GM21717 (cell line): Measurements from ENCODE around the gene UPP2.

Experiments
- ATAC-seq: cut with Tn5 transposase; IDR thresholded peaks from one replicate; pipeline ENCODE4 v1.9.1; 2021; ENCODE audit warnings: mild to moderate bottlenecking, moderate library complexity; ENCODE audit not compliant: unreplicated experiment

The UPP2 gene

DNA sequence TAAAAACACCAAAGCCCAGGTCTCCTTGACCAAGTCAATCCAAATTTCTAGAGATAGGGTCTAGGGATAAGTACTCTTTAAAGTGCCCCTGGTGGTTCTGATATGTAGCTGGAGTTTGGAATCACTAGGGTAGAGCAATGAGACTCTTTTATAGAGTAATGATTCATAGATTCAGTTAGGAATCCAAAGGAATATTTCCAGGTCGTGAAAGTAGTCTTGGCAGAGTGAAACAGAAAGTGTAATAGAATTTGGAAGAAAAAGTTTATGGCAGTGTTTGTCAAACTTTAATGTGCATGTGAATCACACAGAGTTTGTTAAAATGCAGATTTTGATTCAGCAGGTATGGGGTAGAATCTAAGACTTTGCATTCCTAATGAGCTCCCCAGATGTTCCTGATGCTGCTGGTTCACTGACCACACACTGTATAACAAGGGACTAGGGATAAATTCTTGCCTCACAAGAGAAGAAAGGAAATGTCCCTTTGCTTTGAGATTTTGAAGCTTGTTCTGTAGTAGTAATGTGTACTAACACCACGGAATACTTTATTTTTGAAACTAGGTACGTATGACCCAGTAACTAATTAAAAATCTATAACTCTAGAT is 1.8 kb downstream of the UPP2 start:
- ATAC-seq = no peak

- no peak for ATAC-seq
These were observed 3.2 kb downstream of the UPP2 start for GRCh38 chr2:158104903-158105302.

DNA sequence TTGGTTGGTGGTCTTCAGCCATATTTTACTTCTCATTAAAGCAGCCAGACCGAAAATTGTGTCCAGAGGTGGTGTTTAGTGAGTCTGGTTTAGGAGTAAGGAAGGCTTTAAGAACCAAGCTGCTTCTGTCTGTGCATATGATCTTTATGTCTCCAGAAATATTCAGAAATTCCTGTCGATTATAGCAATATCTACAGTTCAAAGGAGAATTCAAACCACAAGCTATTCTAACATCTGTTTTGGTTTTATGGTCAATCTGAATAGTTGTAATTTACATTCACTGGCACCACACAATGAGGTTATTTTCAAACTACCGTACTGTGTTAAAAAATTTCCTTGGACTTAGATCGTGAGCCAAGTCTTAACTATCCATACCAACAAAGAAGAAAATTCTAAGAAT is 11.3 kb downstream of the UPP2 start:
- no peak for ATAC-seq

GRCh38 chr2:158113741-158114295 is 12.1 kb downstream of the UPP2 start:
- ATAC-seq = no peak

- ATAC-seq = no peak
These were observed 12.8 kb downstream of the UPP2 start for GRCh38 chr2:158114516-158114915.

DNA sequence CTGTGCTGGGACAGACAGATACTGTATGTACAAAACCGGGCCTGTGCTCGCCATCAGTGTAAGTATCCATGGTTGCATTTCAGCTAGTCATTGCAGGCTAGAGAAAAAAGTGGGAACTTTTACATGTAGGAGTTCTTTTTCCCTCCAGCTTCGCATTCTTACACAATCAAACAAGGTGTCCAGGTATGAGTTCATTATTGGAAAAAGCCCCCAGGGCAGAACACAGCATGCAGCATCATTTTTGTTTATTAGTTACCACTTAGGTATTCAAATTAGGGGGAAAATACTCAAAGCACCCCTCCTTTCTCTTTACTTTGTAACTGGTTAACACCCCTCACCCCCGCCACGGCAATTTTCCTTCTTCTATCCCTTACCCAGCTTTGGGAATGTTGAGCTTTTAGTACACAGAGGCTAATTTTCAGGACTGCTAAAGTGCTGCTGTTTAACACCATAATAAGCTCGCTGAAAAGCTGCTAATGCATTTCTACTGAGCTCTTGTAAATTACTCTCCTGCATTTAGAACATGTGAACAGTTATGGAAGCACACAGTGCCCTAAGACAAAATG is 13.6 kb downstream of the UPP2 start:
- no peak for ATAC-seq

GRCh38 chr2:158116936-158117335 is 15.3 kb downstream of the UPP2 start:
- ATAC-seq = no peak

GRCh38 chr2:158120102-158120501 is 18.4 kb downstream of the UPP2 start:
- ATAC-seq = no peak

DNA sequence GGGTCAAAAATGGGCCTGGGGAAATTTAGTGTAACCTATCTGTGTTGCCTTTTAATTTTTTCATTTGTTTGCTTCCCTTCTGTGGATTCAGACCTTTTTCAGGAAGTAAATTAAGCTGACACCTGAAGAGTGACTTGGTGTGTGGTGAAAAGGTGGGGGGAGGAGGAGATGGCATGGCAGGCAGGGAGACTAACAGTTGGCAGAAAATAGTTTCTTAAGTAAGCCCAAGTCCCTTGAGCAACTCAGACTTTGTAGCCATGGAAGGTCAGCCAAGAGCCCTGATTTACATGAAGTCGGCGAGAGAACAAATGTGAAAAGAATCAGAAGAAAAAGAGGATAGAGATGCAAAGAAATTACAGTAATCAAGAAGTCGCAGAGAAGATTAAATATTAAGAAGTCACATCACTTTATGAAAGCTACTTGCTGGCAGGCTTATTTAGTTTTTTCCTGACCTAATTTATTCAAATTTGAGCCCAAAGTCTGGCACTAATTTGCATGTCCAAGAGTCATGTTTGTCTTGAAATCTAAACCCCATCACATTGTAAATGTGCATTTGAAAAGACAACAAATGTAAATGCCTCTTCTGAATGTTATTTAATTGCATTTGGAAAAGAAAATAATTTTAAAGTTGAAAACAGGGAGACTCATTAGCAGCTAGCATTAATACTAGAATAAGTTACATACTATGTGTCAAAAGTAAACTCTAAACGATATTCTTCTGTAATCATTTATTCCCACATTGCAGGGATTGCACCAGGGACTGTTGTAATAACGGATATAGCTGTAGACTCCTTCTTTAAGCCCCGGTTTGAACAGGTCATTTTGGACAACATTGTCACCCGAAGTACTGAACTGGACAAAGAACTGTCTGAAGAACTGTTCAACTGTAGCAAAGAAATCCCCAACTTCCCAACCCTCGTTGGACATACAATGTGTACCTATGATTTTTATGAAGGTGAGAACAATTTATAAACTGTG is 19.3 kb downstream of the UPP2 start:
- ATAC-seq = no peak

- ATAC-seq = no peak
These were observed 23.2 kb downstream of the UPP2 start for GRCh38 chr2:158124896-158125295.

- no peak for ATAC-seq
These were observed 24.3 kb downstream of the UPP2 start for GRCh38 chr2:158125756-158126498.

DNA sequence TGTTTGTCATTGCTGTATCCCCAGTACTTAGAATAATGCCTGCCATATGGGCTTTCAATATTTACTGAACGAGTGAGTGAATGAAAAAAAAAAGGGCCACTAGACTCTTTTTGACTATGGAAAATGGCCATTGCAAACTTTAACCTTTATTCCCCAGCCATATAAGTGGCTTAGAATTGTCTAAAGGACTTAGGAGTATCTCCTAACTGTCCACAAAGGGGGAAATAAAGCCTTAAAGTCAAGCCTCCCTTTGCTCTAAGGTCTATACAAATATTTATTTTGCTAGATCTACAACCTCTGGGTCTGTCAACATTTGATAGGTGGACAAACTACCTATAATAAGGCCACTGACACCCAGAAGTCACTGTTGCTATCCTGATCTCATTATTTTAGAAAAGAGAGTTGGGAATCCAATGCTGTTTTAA is 25.7 kb downstream of the UPP2 start:
- no peak for ATAC-seq

DNA sequence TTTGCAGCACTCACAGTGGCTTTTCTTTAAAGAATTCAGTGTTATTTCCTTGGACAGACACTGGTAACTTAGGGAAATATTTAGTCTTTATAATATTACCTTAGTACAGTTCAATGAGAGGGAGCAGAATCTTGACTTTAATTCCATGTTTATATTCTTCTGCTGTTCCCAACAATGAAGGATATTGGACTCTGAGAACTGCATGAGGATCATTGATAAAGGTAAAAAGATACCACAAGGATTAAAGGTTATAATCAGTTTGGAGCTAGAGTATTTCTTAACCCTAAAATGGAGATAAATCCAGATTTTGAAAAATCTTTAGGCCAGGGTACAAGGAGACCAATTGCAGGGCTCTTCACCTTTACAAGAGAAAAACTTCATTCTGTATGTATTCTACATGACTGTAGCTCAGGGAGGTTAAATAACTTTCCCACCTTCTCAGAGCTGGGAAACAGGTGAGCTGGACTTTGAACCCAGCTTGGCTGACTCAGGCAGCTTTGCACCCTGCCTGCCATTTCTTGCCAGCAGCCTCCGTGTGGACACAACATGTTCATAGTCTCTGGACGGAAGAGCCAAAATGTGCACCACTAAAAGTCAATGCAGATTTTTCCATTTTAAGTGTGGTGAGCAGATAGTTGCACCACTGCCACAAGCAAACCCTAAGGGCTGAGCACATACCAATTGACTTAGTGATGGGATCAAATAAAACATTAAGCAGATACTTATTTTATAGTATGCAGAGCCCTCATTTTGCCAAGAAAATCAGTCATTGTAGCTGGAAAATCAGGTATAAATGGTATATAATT is 26.7 kb downstream of the UPP2 start:
- no peak for ATAC-seq

GRCh38 chr2:158129037-158129436 is 27.4 kb downstream of the UPP2 start:
- no peak for ATAC-seq

DNA sequence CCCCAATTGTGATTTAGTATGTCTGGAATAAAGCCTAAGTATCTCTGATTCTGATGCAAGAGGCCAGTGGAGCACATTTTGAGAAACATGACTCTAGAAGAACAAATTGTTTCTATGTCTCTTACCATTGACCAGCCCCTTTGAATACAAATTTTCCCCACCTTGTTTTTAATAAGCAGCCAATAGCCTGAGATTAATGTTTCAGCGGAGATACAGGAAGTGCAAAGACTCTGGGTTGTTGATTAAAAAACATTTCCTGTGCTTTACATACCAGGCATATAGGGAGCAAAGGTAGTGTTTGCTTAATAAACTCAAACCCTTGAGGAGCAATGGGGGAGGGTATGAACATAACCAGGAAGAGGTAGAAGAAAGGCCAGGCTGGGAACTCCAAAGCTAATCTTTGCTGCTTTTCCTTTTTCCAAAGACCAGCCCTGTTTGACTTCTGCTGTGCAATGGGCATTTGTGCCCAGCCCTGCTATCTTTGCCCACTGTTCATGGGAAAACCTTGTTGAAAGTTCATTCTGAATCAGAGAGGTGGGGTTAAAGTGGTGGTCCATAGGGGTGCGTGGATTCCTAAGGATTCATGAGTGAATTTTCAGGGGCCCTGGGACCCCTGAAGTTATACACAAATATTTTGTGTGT is 29.3 kb downstream of the UPP2 start:
- ATAC-seq = no peak

- ATAC-seq = no peak
These were observed 29.8 kb downstream of the UPP2 start for GRCh38 chr2:158131483-158131912.

DNA sequence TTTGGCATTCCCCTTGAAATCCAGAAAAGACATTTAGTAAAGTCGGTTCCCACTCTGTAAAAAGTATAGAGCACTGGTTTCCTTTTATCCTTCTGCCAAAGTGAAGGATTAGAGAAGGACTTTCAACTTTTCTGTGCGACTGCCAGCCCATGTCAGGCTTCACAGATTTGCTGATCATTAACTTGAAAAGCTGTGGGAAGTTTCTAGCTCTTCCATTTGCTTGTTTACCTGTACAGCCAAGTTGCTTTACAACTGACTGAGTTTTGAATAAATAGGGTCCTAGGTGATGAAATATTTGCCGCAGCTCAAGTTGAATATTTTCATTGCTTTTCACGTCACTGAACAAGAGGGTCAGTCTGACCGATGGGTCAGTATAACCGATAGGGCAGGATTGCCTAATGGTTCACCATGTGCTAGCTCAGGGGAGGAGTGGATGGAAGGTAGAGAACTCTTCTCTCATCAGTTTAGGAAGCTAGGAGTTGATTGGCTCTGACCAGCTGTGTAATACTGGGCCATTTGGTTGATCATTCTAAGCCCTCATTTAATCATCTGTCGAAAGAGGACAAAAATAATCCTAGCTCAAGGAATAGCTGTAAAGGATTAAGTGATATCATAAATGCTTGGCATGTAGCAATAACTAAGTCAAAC is 30.4 kb downstream of the UPP2 start:
- no peak for ATAC-seq

DNA sequence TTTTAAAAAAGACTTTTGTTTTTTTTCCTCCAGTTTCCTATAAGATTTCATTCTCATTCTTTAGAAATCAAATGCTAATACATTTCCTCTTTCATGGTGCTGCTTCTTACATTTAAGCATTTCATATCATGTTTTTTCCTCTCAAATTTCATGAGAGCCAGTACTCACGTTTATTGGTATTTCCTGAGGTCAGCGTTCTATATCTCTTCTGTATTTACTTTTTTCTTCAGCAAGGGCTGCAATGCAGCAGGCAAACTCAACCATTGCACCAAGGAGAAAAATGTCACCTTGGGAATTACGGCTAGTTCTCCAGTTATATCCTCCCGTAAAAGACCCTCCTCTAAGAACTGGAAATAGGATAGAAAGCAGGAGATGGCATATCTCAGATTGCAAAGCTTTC is 32.4 kb downstream of the UPP2 start:
- ATAC-seq = no peak

DNA sequence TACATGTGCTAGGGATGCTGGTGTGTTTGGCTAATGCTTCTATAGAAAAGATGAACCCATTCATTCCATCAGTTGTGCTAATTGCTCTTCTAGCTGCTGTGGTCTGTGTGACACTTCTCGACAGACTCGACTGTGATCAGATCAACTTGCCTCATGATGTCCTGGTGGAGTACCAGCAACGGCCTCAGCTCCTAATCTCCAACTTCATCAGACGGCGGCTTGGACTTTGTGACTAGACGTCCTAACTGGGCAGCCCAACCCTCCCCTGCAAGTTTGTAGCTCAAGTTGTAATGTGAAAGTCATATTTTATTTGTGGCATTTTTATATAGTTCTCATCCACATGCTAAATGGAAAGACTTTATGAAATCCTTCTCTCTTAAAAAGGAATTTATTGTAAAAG is 33.0 kb downstream of the UPP2 start:
- ATAC-seq = no peak
